Activated CD8-positive, alpha-beta memory T cell treated with anti-CD3 and anti-CD28 coated beads, Interleukin-2, amount 50 U/mL, for 48 hours (primary cell): ENCODE results near the gene CACNB2.

Experiments
- DNase-seq: peaks from one replicate; pipeline ENCODE4 v3.0.0-alpha.2; 2020

The CACNB2 gene

GRCh38 chr10:18236756-18237155, 96.5 kb downstream of the CACNB2 start:
- no peak for DNase-seq

- no peak for DNase-seq
Measured at GRCh38 chr10:18238870-18239485, 98.8 kb downstream of the CACNB2 start.

GRCh38 chr10:18240185-18240882, 100.1 kb downstream of the CACNB2 start:
- no peak for DNase-seq

GRCh38 chr10:18246967-18247366, 106.7 kb downstream of the CACNB2 start:
- DNase-seq, result no peak

GRCh38 chr10:18252086-18252485, 111.9 kb downstream of the CACNB2 start:
- no peak for DNase-seq

GRCh38 chr10:18254086-18254485, 113.9 kb downstream of the CACNB2 start:
- no peak for DNase-seq

GRCh38 chr10:18254692-18255091, 114.5 kb downstream of the CACNB2 start:
- DNase-seq, result no peak

- no peak for DNase-seq
Measured at GRCh38 chr10:18260310-18260922, 120.2 kb downstream of the CACNB2 start.

DNA sequence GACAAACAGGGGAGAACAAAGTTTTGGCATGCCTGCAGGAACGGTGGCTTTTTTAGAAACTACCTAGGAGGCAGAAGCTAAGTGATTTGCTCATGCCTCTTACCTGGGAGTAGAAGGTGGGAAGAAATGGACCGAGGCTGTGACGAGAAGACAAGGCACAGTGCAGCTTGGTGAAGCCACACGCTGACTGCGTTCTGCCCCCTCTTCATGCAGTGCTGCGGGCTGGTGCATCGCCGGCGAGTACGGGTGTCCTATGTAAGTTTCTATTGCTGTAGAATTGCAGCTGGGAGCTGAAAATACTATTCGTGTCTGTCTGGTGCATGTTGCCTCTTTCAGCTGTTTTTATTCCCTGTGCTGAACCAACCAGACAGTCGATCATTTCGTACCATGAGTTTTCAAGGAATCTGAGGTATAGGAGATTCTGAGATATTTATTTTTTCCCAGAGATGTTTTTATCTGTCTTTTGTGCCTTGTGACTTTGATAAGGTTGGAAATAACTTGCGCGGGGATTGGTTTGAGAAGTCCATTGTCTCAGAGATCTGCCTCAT, 120.9 kb downstream of the CACNB2 start:
- DNase-seq, result no peak

- DNase-seq, result no peak
Measured at GRCh38 chr10:18261768-18262231, 121.6 kb downstream of the CACNB2 start.

DNA sequence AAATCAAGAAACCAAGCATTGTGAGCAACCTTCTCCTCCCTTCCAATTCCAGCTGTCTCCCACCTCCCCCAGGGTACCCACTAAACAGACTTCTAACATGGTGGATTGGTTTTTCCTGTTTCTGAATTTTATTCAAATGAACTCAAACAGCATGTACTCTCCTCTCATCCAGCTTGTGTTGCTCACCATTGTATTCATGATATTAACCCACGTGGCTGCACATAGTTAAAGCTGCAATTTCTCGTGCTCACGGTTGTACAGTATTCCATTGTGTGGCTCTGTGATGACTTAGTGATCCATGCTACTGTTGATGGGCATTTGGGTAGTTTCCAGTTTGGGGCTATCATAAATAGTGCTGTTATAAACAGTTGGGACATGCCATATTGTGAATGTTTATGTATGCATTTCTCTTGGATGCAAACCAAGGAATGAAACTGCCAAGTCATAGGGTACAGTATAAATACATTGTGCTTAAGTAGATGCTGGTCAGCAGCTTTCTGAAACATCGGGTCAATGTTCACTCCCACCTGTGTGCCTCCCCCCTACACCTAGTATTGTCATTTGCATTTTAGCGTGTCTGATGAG, 124.3 kb downstream of the CACNB2 start:
- DNase-seq, result no peak

- no peak for DNase-seq
Measured at GRCh38 chr10:18268005-18268404, 127.8 kb downstream of the CACNB2 start.

DNA sequence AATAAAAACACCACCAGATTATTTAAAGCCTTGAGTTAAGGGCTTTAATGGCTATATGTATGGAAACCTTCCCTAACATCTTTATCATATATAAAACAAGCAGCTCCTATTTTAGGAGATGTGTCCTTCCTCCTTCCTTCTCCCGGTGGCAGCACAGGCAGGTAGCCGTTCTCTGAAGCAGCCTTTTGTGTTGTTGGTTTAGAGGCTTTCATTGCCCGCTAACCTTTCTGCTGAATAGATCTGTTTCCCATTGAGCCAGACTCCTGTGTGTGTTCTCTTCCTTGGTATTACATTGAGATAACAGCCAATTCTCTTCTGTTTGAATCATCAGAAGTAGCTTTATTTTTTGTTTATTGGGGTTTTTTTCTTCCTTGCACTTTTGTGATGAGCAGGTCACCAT, 131.3 kb downstream of the CACNB2 start:
- DNase-seq, result no peak

GRCh38 chr10:18273039-18273438, 132.8 kb downstream of the CACNB2 start:
- DNase-seq, result no peak

DNA sequence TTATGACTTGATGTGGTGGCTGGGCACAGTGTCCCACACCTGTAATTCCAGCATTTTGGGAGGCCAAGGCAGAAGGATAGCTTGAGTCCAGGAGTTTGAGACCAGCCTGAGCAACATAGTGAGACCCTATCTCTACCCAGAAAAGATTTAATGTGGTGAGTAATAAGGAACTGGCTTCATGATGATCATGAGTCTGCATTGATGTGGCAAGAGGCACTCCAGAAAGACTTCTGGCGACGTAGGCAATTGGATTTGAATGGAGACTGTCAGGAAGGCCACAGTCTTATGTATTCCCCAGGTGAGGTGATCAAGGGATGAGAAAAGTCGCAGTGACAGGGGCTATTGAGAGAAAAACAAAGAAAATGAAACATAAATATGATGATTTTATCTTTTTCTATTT, 138.0 kb downstream of the CACNB2 start:
- DNase-seq, result no peak

DNA sequence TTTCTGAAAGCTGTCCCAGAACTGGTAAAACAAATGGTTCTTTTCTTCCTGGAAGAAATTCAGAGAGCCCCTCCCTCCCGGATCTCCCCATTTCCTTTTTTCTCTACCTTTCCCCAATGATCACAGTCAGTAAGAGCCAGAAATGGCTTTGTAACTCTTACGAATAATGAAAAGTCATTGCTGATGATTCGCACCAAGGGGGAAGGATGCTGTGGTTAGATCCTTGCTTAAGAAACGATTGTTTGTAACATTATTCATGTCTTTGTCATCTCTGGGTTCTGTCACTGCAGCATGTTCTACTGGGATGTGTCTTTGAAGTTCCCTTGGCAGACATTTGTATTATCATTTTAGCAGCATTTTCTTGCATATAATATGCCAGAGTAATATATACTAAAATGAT, 138.9 kb downstream of the CACNB2 start:
- DNase-seq, result no peak

DNA sequence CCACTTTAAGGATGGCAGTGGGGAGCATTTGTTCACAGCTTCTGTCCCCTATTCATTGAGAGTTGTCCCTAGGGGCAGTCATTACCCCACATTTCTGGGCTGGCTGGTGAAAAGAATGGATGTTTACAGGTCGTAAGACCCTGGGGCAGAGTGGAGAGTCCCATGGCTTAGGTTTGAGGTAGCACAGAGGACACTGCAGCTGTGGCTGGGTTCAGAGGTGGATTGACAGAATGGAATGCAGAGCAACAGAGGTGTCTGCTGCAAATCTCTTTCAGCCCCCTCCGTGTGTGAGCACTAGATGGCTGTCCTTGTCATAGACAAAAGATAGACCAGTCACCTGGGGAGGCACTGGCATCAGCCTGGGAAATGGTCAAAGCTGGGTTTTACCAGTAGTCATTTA, 141.9 kb downstream of the CACNB2 start:
- no peak for DNase-seq

GRCh38 chr10:18290651-18291313, 150.6 kb downstream of the CACNB2 start:
- no peak for DNase-seq

- DNase-seq, result no peak
Measured at GRCh38 chr10:18293536-18294510, 153.6 kb downstream of the CACNB2 start.

DNA sequence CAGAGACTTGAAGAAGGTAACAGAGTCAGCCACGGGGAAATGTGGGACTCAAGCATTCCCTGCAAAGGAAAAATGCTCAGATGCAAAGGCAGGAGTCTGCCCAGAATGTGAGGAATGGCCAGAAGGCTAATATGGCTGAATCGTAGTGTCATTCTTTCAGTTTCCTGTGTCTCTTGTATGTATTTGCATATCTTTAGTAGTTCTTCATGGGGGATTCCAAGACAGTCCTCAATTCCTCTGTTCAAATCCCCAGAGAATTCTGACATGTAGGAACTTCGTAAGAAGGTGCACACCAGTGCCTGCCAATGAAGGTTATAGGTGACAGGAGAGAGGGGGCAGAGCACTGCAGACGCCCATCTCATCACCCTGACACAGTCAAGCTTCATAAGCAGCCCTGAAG, 154.4 kb downstream of the CACNB2 start:
- DNase-seq, result no peak

DNA sequence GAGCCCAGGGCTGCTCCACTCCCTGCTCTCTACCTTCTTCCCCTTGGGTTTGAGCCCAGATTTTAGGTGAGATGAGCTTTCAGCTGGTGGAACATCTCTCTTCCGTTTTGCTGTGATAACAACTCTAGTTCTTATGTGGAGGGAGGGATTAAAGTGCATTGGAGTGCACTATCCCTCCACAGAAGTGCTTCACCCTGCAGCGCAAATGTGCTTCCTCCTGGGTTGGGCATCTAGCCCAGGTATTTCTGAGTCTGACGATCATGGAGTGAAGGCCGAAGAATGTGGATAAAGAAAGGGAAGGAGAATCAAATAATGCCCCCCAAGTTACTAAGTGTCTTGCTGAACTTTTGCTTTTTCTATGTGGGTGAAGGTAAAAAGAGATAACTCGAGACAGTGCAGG, 157.4 kb downstream of the CACNB2 start:
- no peak for DNase-seq

DNA sequence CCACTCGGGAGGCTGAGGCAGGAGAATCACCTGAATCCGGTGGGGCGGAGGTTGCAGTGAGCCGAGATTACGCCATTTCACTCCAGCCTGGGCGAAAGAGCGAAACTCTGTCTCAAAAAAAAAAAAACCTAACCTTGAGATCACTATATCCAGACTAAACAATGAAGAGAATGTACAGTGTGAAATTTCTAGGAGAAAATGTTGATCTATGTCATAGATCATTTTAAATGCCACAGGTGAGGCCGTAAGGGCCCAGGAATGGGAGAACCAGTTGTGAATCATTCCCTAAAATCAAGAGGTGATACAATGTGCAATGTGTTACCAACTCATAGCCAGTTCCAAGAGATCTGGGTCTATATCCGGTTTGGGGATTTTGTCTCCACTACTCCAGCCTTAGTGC, 158.0 kb downstream of the CACNB2 start:
- no peak for DNase-seq
